Stimulated activated CD8-positive, alpha-beta memory T cell treated with anti-CD3 and anti-CD28 coated beads, Interleukin-7, amount 100 ng/mL, for 48 hours (primary cell): ENCODE results near the gene ZNF266.

Experiments
- DNase-seq, 2 donors: peaks; one replicate each; pipeline ENCODE4 v3.0.0-alpha.2; 2020; ENCODE audit warnings: low read depth in 1 of 2; ENCODE audit errors: extremely low read depth in 1 of 2

The ZNF266 gene

GRCh38 chr19:9435279-9436268 lies at the start of gene ZNF266:
Gene ZNF266, minus strand, starts transcription at chr19:9435573. Its CDS starts 15,484 bp downstream, at chr19:9420089.
- peak; percentile 83 to 86 for DNase-seq

GRCh38 chr19:9485140-9485539 lies 49.8 kb upstream of the ZNF266 start:
- no peak for DNase-seq

DNA sequence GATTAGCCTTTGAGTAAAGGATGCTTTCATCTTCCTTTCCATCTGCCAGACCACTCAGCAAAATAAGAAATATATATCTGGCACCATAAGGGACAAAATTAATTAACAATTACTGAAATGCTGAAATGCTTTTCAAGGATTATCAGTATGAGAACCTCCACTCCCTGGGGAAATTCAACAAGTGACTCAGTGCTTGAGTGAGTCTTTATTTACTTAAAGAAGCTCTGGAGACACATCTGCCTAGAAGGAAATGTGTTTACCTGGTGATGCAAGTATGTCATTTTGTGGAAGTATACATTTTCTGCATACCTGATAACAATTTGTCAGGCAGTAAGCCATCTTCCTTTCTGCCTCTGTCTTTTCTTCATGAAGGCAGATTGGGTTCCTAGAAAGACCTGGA lies 39.6 kb upstream of the ZNF266 start:
- no peak for DNase-seq

DNA sequence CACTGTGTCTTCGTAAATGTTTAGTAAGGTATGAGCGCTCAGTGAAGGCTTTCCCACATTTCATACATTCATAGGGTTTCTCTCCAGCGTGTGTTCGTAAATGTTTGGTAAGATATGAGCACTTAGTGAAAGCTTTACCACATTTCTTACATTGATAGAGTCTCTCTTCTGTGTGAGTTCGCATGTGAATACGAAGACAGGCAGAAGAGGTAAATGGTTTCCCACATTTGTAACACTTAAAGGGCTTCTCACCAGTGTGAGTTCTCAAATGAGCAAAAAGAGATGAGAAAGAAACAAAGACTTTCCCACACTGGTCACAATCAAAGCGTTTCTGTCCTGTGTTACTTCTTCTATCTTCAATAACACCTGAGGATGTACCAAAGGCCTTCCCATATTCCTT lies 31.8 kb upstream of the ZNF266 start:
- no peak for DNase-seq

DNA sequence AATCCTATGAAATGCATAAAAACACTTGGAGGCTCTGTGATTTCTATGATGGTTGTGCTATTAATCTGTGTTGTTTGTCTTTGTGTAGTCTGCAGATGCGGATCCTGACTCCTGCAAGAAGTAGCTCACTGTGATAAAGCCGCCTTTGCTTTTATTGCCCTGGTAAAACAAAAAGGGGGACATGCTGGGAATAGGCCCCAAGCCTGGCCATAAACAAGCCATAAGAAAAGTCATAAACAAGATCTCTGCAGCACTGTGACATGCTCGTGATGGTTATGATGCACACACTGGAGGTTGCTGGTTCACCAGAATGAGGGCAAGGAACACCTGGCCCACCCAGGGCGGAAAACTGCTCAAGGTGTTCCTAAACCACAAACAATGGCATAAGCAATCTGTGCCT lies 26.6 kb upstream of the ZNF266 start:
- no peak for DNase-seq

DNA sequence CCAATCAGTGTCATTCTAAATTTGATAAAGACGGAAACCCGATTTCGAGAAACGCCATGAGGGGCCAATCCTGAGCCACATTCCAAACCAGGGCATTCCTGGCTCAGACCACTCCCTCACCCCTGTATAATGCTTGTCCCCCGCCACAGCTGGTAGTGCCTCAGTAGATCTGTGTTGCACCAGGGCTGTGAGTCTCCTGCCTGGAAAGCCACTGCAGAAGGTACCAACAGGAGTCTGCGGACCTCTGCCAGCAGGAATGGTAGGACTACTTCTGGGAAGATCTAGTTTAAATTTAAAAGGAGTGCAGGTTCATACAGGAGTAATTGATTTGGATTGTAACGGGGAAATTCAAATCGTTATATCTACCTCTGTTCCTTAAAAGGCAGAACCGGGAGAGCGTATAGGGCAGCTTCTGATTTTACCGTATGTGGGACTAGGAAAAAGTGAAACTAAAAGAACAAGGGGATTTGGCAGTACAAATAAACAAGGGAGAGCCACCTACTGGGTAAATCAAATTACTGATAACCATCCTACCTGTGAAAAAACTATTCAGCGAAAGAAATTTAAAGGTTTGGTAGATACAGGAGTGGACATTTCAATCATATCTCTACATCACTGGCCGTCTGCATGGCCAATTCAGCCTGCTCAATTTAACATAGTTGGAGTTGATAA lies 20.8 kb upstream of the ZNF266 start:
- no peak for DNase-seq

DNA sequence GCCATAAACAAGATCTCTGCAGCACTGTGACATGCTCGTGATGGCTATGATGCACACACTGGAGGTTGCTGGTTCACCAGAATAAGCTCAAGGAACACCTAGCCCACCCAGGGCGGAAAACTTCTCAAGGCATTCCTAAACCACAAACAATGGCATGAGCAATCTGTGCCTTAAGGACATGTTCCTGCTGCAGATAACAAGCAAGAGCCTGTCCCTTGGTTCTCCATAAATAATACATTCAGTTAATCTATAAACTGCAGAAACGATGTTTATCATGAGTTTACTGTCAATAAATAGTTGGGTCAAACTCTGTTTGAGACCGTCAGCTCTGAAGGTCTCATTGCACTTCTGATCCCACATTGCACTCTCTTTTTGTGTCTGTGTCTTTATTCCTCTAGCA lies 18.6 kb upstream of the ZNF266 start:
- DNase-seq: no peak

GRCh38 chr19:9445037-9445436 lies 9.7 kb upstream of the ZNF266 start:
- no peak for DNase-seq

DNA sequence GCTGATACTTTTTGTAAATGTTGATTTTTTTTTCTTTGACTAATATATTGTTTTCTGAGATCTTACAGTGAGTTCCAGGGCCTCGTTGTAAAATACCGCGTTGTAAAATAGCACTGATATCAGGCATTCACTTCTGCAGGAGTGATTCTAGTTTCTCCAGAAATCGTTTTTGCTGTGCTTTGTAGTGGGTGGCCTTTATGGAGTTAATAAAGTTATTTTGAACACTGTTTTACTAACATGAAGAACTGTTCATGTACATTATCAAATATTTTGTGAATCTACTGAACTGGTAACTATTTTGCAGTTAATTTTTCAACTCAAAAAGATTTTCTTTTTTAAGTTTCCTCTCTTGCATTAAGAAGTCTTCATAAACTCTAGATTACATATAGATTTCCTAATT lies 985 bp upstream of the ZNF266 start:
- no peak for DNase-seq

GRCh38 chr19:9431475-9431874 lies 3.9 kb downstream of the ZNF266 start:
- peak in 1 of 2 donors; percentile 43 for DNase-seq

DNA sequence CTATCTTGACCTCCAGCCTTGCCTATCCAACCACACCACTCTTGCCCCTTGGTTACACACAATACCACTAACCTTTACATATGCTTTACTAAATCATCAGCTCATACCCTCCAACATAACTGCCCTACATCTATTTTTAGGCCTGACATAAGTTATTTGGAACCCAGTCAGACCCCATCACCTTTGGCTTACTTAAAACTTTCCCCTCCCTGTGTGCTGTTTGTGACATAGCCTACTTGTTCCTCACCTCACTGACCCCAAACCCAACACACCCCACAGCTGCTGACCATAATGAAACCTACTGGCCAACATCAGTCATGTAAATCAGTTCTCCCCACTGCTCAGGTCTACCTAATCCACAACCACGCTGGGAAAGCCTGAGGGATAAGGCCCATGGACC lies 4.9 kb downstream of the ZNF266 start:
- no peak for DNase-seq

DNA sequence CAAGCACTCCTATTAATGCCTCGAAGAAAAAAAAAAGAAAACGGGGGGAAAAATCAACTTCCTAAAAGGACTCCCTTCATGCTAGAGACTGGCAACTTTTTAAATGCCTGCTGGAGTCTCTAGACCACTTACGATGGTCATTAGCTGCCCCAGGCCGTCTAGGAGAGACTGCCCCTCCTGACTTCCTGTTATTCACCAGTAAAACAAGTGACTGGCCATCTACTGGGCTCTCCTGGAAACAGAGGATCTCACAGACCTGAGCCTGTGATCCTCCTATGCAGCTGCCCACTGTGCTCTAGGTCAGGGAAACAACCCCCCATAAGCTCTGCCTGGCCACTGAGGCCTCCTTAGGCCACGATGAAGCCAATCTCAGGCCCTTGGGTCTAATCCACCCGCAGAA lies 7.4 kb downstream of the ZNF266 start:
- no peak for DNase-seq

GRCh38 chr19:9413240-9413954 lies 22.0 kb downstream of the ZNF266 start:
- DNase-seq: no peak

DNA sequence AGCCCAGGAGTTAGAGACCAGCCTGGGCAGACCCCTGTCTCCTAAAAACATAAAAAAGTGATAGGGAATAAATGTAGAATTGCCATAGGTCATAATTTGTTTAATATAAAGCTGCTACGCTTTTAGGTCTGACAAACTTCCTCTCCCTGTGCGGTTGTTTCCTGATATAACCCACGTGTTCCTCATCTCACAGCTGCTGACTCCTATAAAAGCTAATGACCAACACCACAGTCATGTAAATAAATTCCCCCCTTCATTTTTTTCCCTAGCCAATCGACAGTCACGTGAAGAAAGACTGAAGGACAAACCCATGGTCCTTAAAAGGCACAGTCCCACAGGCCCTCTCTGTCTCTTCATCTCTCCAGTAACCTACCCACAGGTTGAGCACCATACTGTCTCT lies 27.5 kb downstream of the ZNF266 start:
- DNase-seq: no peak

- peak in 1 of 2 donors; percentile 22 for DNase-seq
Measured at GRCh38 chr19:9406798-9407352, 28.5 kb downstream of the ZNF266 start.

DNA sequence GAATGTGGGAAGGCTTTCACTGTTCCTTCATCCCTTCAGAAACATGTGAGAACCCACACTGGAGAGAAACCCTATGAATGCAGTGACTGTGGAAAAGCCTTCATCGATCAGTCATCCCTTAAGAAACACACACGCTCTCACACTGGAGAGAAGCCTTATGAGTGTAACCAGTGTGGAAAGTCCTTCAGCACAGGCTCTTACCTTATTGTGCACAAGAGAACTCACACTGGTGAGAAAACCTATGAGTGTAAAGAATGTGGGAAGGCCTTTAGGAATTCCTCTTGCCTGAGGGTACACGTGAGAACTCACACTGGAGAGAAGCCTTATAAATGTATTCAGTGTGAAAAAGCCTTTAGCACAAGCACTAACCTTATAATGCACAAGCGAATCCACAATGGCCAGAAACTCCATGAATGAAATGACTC lies 54.0 kb downstream of the ZNF266 start:
- no peak for DNase-seq

DNA sequence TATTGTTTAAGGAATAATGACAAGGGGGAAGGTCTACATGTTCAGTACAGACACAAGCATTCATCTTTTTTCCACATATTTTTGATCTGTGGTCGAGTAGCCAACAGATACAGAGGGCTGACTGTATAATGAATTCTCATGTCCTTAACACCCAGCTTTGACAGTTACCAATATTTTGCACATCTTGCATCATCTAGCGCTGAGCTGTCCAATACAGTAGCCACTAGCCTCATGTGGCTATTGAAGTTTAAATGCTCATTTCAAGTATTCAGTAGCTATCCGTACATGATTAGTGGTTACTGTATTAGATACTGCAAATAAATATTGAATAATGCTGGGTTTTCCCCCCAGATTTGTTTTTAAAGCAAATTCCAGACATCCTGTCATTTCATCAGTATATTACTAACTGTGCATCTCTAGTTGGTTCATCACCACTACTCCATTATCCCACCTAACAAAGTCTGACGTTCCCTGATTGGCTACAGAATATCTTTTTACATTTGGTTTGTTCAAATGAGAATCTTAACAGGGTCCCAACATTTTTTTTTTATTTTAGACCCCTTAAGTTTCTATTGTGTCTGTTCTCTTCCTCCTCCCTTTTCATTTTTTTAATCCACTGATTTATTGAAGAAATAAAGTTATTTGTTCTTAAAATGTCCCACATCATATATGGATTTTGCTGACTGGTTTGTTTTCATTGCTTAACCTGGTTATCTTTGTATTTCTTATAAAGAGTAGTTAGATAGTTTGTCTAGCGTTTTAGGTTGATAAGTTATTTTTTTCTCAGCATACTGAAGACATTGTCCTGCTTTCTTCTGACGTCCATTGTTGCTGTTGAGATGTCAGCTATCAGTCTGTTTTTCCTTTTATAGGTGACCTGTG lies 64.4 kb downstream of the ZNF266 start:
- DNase-seq: no peak

DNA sequence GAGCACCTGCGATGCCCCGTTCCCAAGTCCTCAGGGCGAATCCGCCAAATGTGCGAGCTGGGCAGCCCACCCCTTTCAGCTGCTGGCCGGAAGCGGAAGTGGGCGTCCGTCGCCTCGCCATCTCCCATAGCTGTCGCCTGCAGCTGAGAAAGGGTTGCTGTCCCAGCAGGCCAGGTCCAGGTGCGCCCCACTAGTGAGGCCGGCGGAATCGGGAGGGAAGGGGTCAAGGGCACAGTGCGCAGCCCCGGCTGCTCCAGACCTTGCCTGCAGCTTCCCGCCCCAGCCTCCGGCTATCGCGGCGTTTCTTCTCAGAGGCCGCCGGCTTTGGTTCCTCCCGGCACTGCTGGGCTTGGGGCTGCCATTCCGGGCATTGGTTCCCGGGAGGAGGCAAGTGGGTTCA lies 72.5 kb downstream of the ZNF266 start, which contains the start of gene ZNF177:
Gene ZNF177, plus strand, starts transcription at position 109 of the 400 bp plus-strand sequence. CDS start 15,299 bp downstream, outside the sequence.
- DNase-seq: no peak
